ENCODE measurements around the gene USH1C.
A peak's percentile ranks its signal among the peaks of the same experiment; 100 is the strongest.

Gene USH1C

GRCh38 chr11:17507773-17508172, 36.4 kb downstream of the USH1C start:
- TF ChIP-seq, protein P1, sequence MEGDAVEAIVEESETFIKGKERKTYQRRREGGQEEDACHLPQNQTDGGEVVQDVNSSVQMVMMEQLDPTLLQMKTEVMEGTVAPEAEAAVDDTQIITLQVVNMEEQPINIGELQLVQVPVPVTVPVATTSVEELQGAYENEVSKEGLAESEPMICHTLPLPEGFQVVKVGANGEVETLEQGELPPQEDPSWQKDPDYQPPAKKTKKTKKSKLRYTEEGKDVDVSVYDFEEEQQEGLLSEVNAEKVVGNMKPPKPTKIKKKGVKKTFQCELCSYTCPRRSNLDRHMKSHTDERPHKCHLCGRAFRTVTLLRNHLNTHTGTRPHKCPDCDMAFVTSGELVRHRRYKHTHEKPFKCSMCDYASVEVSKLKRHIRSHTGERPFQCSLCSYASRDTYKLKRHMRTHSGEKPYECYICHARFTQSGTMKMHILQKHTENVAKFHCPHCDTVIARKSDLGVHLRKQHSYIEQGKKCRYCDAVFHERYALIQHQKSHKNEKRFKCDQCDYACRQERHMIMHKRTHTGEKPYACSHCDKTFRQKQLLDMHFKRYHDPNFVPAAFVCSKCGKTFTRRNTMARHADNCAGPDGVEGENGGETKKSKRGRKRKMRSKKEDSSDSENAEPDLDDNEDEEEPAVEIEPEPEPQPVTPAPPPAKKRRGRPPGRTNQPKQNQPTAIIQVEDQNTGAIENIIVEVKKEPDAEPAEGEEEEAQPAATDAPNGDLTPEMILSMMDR (conservative IDR thresholded peaks at IDR 0.05; ENCODE audit: low read depth, low read length) = no peak
- no peak for DNase-seq (ENCODE audit: low read depth)
- H3K4me3 ChIP-seq (ENCODE audit: low read depth, low read length) = no peak overlapping the region

GRCh38 chr11:17506942-17507341, 37.3 kb downstream of the USH1C start:
- DNase-seq (ENCODE audit: low read depth) = no peak
- H3K4me3 ChIP-seq (ENCODE audit: low read depth, low read length) = no peak overlapping the region
- TF ChIP-seq, protein P1 (conservative IDR thresholded peaks at IDR 0.05; ENCODE audit: low read depth, low read length) = no peak

DNA sequence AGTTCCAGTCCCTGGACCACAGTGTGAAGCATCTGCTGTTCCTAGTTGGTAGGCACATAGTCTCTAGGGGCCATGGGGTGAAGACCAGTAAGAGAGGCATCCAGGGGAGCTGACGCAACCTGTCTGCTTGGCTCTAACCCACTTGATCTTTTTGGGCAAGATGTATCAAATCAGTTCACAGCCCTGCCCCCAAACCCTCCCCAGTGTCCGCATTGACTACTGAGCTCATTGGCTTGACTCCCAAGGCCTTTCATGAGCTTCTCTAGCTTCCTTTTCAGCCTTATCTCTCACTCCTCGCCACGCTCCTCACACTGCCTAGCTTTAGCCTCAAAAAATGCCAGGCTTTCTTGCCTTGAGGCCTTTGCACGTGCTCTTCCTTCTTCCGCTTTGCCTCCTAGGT, 37.9 kb downstream of the USH1C start:
- H3K4me3 ChIP-seq (ENCODE audit: low read depth, low read length) = no peak overlapping the region
- no peak for DNase-seq (ENCODE audit: low read depth)
- TF ChIP-seq, protein P1 (conservative IDR thresholded peaks at IDR 0.05; ENCODE audit: low read depth, low read length) = no peak

- no peak for DNase-seq (ENCODE audit: low read depth)
- TF ChIP-seq, protein P1 (conservative IDR thresholded peaks at IDR 0.05; ENCODE audit: low read depth, low read length) = no peak
- H3K4me3 ChIP-seq (ENCODE audit: low read depth, low read length) = no peak overlapping the region
Measured at GRCh38 chr11:17505146-17505545, 39.1 kb downstream of the USH1C start.

GRCh38 chr11:17504330-17505107, 39.7 kb downstream of the USH1C start:
- DNase-seq (ENCODE audit: low read depth) = peak; percentile 79
- H3K4me3 ChIP-seq (ENCODE audit: low read depth, low read length) = no peak overlapping the region
- TF ChIP-seq, protein P1 (conservative IDR thresholded peaks at IDR 0.05; ENCODE audit: low read depth, low read length) = peak; percentile 94

DNA sequence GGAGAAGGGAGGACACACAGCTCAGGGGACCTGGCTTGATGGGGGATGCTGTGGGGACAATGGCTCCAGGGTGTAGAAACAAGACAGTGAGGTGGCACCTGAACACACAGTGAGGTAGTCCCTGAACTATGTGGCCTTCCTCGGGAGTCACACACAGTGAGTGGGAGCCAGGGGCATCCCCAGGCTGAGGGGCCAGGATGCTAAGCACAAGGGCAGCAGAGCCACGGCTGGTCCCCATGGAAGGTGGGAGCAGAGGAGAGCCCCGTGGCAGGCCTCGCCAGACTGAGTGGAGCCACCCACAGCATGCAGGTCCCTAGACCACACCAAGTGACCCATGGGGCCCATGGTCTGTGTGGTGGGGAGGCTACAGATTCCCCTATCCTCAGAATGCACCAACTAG, 41.6 kb downstream of the USH1C start:
- H3K4me3 ChIP-seq (ENCODE audit: low read depth, low read length) = no peak overlapping the region
- DNase-seq (ENCODE audit: low read depth) = no peak
- TF ChIP-seq, protein P1 (conservative IDR thresholded peaks at IDR 0.05; ENCODE audit: low read depth, low read length) = no peak

DNA sequence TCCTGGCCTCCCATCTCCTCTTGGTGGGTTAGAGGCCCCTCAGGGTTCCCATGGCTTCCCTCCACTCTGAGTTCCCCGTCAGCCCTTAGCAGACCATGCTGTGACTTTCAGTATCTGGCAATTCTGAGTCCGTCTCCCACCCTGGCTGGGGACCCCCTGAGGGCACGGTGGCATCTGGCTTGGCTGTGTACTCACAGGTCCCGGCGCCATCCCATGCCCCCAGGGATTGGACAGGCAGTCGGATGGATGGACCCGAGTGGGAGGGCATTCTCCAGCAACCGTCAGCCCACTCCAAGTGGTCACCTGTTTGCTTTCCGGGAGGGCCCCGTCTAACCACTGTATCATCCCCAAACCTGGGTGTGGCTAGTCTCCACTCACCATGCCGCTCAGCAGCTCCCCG, 43.5 kb downstream of the USH1C start:
- no peak overlapping the region for H3K4me3 ChIP-seq (ENCODE audit: low read depth, low read length)
- TF ChIP-seq, protein P1 (conservative IDR thresholded peaks at IDR 0.05; ENCODE audit: low read depth, low read length) = no peak
- no peak for DNase-seq (ENCODE audit: low read depth)
